AG10803 (cell line): ENCODE data around the gene SST.

Source experiments
- DNase-seq: peaks from one replicate; pipeline ENCODE4 v3.0.0; 2010; ENCODE audit warnings: low read depth
- H3K4me3 ChIP-seq: 2 replicates; pipeline ENCODE4 v1.5.1; 2011; ENCODE audit warnings: mild to moderate bottlenecking, low read length, control low read depth
- TF ChIP-seq, protein P1 (sequence below): conservative IDR thresholded peaks from 2 replicates; pipeline ENCODE4 v1.5.1; 2011; ENCODE audit warnings: mild to moderate bottlenecking, low read length, control low read depth, inconsistent platforms

The SST gene

DNA sequence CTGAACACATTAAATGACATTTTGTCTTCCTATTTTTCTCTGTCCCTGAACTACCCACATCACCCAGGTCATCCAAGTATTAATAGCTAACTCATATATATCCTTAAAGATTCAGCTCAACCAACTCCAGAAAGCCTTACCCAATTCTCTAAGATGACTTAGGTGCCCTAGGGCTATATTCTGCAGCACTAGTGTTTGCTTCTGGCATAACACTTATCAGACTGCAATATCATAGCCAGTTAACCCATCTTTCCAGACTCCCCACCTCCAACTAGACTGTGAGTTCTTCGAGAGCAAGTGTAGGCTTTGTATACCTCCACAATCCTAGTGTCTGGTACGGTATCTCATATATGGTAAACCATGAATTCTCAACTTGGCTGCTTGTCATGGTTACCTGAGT, 50.7 kb downstream of the SST start:
- TF ChIP-seq, protein P1, sequence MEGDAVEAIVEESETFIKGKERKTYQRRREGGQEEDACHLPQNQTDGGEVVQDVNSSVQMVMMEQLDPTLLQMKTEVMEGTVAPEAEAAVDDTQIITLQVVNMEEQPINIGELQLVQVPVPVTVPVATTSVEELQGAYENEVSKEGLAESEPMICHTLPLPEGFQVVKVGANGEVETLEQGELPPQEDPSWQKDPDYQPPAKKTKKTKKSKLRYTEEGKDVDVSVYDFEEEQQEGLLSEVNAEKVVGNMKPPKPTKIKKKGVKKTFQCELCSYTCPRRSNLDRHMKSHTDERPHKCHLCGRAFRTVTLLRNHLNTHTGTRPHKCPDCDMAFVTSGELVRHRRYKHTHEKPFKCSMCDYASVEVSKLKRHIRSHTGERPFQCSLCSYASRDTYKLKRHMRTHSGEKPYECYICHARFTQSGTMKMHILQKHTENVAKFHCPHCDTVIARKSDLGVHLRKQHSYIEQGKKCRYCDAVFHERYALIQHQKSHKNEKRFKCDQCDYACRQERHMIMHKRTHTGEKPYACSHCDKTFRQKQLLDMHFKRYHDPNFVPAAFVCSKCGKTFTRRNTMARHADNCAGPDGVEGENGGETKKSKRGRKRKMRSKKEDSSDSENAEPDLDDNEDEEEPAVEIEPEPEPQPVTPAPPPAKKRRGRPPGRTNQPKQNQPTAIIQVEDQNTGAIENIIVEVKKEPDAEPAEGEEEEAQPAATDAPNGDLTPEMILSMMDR = no peak
- no peak overlapping the region for H3K4me3 ChIP-seq
- no peak for DNase-seq
